Activated gamma-delta T cell treated with anti-CD3 and anti-CD28 coated beads, Interleukin-2, amount 50 U/mL, for 16 hours (primary cell): ENCODE results near the gene LY6G5B.

Experiments used
- DNase-seq: peaks from one replicate; pipeline ENCODE4 v3.0.0-alpha.2; 2020; ENCODE audit warnings: low read depth

The LY6G5B gene

GRCh38 chr6:31669676-31670075 lies at the start of gene LY6G5B:
Gene LY6G5B, plus strand, starts transcription at chr6:31669976. Its CDS starts 975 bp downstream, at chr6:31670951.
- DNase-seq = no peak

GRCh38 chr6:31620586-31621319 lies 49.0 kb upstream of the LY6G5B start, which contains the start of gene PRRC2A:
Gene PRRC2A, plus strand, starts transcription at chr6:31620715. Its CDS starts 2,075 bp downstream, at chr6:31622790.
- no peak for DNase-seq

GRCh38 chr6:31621320-31621939 lies 48.3 kb upstream of the LY6G5B start:
- no peak for DNase-seq

DNA sequence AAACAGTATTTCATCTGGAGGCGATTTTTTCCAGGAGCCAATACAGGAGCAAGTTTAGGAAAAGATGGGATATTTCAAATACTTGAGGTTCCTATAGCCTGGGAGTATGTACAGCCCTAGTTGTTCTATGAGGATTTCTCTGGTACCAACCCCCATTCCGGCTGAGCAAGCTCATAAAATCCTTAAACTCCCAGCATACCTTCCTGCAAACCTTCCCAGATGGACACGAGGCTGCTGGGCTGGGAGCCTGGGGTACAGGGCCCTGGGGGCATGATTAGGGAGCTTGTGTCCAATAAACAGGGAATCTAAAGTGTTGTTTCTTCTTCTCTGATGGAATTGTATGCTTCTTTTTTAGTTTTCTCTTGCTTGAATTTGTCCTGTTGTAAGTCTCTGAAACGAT lies 47.8 kb upstream of the LY6G5B start:
- no peak for DNase-seq

GRCh38 chr6:31622684-31623091 lies 47.1 kb upstream of the LY6G5B start:
- no peak for DNase-seq

GRCh38 chr6:31624070-31624469 lies 45.7 kb upstream of the LY6G5B start:
- no peak for DNase-seq

- DNase-seq = no peak
Observed at GRCh38 chr6:31626952-31627351, 42.8 kb upstream of the LY6G5B start.

DNA sequence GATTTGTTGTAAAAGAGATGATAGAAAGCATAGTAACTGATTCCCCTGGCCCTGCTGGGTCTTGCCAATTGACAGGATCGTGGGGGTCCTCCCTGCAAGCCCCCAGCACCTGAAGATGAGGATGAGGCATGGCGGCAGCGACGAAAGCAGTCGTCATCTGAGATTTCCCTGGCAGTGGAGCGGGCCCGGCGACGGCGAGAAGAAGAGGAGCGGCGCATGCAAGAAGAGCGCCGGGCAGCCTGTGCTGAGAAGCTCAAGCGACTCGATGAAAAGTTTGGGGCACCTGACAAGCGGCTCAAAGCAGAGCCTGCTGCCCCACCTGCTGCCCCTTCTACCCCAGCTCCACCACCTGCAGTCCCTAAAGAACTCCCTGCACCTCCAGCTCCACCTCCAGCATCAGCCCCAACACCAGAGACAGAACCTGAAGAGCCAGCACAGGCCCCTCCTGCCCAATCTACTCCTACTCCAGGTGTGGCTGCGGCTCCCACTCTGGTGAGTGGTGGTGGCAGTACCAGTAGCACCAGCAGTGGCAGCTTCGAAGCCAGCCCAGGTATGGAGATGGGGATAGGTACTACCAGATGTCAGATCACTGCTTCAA lies 42.0 kb upstream of the LY6G5B start:
- no peak for DNase-seq

GRCh38 chr6:31629014-31629413 lies 40.8 kb upstream of the LY6G5B start:
- no peak for DNase-seq

DNA sequence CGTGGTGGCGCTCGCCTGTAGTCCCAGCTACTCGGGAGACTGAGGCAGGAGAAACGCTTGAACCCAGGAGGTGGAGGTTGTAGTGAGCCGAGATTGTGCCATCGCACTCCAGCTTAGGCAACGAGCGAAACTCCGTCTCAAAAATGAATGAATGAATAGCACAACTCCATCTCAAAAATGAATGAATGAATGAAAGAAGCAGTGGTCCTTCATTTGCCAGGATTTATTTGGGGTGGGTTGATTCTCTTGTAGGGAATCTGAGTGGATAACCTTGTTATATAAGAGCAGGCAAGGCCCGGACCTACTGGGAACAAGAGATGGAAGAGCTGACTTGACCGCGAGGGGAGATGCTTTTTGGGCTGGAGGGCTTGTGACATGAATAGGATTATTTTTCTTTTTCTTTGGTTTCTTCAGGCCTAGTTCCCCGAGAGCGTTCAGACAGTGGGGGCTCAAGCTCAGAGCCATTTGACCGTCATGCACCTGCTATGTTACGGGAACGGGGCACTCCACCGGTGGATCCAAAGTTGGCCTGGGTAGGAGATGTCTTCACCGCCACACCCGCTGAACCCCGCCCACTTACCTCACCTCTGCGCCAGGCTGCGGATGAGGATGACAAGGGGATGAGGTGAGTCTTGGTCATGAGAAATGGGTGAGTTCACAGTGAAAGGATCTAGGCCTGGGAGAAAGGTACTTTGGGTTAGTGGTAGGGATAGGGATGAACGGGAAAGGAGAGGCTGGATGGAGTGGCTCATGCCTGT lies 39.4 kb upstream of the LY6G5B start:
- no peak for DNase-seq

DNA sequence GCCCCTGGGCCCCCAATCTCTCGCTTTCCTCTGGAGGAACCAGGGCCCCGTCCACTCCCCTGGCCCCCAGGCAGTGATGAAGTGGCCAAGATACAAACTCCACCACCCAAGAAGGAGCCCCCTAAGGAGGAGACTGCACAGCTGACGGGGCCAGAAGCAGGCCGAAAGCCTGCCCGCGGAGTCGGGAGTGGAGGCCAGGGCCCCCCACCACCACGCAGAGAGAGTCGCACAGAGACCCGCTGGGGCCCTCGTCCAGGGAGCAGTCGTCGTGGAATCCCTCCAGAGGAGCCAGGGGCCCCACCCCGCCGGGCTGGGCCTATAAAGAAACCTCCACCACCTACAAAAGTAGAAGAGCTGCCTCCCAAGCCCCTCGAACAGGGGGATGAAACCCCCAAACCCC lies 38.6 kb upstream of the LY6G5B start:
- DNase-seq = no peak

DNA sequence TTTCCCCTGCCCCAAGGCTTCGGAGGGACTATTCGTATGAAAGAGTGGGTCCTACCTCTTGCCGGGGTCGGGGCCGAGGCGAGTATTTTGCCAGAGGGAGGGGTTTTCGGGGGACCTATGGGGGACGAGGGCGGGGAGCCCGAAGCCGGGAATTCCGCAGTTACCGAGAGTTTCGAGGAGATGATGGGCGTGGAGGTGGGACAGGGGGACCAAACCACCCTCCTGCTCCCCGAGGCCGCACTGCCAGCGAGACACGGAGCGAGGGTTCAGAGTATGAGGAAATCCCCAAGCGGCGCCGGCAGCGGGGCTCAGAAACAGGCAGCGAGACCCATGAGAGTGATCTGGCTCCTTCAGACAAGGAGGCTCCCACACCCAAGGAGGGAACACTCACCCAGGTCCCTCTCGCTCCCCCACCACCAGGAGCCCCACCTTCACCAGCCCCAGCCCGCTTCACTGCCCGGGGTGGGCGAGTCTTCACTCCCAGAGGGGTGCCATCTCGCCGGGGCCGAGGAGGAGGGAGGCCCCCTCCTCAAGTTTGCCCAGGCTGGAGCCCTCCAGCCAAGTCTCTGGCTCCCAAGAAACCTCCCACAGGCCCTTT lies 38.0 kb upstream of the LY6G5B start:
- DNase-seq = no peak

GRCh38 chr6:31632279-31632946 lies 37.4 kb upstream of the LY6G5B start:
- no peak for DNase-seq

- DNase-seq = no peak
Observed at GRCh38 chr6:31633447-31633846, 36.3 kb upstream of the LY6G5B start.

DNA sequence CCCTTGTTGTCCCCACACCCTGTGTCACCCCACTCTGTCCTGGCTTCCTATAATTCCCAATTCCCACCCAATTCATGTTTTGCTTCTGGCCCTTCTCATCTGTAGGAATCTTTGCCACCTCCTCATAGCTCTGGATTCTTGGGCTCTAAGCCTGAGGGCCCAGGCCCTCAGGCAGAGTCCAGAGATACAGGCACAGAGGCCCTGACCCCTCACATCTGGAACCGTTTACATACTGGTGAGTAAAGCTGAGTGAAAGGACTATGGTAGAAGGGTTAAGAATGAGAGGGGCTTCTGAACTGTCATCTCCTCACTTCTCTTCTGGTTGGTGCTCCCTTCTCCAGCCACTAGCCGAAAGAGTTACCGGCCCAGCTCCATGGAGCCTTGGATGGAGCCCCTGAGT lies 35.6 kb upstream of the LY6G5B start:
- DNase-seq = no peak

DNA sequence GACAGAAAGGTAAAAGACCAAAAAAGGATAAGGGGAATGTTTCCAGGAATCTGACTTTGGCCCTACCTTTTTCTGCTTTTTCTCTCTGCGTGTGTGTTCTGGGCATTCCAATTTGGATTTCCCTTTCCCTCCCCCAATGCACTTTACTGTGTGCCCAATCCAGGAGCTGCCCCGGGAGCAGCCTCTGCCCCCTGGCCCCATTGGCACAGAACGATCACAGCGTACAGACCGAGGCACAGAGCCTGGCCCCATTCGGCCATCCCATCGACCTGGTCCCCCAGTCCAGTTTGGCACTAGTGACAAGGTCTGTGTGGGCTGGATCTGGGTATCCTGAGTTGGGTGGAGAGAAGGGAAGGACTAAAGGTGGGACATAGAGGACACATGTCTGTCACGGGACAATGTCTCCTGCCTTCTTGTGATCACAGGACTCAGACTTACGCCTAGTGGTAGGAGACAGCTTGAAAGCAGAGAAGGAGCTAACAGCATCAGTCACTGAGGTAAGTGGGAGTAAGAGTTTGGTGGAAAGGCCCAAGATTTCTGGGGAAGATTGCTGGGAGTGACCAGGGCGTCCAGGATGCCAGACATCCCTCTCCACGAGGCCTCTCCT lies 34.7 kb upstream of the LY6G5B start:
- DNase-seq = no peak

DNA sequence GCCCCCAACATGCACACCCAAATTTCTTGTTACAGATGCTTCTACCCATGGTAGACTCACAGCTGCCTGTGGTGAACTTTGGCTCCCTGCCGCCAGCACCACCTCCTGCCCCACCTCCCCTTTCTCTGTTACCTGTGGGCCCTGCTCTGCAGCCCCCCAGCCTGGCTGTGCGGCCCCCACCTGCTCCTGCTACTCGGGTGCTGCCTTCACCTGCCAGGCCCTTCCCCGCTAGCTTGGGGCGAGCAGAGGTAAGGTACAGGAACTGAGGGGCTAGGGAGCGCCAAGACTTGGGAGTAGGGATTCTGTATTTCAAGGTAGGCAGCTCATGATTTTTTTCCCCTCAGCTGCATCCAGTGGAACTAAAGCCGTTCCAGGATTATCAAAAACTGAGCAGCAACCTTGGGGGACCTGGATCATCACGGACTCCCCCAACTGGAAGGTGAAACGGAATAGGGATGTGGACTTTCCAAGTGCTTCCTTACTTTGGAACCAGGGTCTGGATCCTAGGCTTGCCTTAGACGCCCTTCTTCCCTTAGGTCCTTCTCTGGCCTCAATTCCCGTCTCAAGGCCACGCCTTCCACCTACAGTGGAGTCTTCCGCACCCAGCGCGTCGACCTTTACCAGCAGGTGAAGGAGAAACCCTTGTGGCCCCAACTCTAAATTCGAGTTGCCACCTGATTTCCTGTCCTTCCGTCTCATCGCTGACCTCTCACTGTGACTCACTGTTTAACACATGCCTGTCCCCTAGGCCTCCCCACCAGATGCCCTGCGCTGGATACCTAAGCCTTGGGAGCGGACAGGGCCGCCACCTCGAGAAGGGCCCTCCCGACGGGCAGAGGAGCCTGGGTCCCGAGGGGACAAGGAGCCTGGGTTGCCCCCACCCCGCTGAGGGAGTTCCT lies 32.8 kb upstream of the LY6G5B start:
- no peak for DNase-seq

DNA sequence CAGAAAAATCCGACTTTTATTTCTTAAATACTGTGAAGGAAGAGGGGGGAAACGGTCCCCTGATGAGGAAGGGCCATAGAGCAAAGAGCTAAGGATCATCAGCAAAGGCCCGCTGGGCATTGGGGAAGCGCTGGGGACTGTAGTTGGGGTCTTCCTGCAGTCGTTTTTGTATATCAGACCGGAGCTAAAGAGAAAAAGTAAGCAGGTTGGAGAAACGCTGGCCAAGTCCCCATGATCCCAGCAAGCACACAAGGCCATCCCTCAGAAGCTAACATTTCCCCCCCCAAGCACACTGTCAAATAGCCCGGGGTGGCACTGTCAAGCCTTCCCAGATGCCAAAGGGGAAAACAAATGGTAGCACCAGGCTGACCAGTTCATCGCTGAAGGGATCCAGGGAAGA lies 30.7 kb upstream of the LY6G5B start:
- no peak for DNase-seq

DNA sequence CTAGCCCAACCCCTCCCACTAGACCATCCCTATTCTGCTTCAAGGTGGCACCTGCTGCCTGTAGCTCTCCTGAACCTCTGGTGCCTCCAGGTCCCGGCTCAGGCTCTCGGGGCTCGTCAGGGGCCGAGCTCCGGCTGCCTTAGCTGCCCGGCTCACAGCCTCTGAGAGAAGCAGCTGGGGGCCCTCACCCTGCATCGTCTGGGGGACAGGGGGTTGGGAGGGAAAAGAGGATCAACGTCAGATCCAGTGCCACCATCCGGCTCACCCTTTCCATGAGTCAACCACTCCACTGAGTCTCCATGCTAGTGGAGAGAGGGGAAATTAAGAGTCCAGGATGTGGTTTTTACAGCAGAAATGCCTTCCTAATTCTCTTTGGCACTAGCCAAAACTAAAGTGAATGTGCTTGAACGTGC lies 30.3 kb upstream of the LY6G5B start:
- DNase-seq = no peak

GRCh38 chr6:31640612-31641011 lies 29.2 kb upstream of the LY6G5B start:
- DNase-seq = no peak
